Measurements from ENCODE around the gene CBLN1.

DNA sequence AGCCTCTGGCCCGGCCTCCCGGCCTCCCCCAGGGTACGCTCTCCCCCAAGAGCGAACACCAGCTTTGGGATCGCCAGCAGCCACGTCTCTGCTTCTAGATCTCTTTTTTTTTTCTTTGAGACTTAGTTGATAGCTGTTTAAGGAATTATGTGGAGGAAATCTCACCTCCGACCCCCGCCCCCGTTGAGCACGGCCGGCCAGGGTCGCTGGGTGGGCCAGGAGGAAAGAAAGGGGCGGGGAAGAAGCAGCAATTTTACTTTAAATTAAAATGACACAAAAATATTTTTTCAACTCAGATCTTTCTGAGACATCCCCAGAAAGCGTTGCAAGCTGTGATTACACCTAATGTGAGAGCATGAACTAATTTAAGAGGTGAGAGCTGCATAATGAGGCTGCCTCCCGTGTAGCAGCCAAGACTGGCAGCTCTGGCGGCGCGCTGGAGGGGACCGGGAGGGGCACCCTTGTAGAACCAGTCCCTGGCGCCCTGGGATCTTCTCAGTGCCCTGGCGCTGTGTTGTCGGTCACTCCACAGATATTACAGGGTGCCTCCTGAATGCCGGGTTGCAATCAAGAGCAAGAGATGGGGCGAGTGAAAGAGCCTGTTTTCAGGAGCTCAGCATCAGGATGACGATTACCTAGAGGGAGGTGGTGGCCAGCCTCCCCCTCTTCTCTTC is 1.9 kb upstream of the CBLN1 start:
- no peak for TF ChIP-seq CTCF (IDR thresholded peaks at IDR 0.05)
- no peak for TF ChIP-seq ZNF232 (CRISPR knock-in tag; IDR thresholded peaks at IDR 0.05)
- no peak for TF ChIP-seq ZBTB43 (CRISPR knock-in tag; IDR thresholded peaks at IDR 0.05)
- TF ChIP-seq, protein P1, sequence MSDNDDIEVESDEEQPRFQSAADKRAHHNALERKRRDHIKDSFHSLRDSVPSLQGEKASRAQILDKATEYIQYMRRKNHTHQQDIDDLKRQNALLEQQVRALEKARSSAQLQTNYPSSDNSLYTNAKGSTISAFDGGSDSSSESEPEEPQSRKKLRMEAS (CRISPR knock-in tag; IDR thresholded peaks at IDR 0.05), result no peak

Data from WTC11 (cell line).